Neural crest cell (in vitro differentiated cells): Measurements from ENCODE around the gene CLSTN1. TPM values are rescaled to one million over a fixed set of nuclear protein-coding genes. Genes with fewer than 3 reads are reported as not detected.

Source experiments
- DNase-seq: peaks from one replicate; pipeline ENCODE4 v3.0.0; 2021; ENCODE audit warnings: low read depth, mixed read lengths, low spot score
- H3K27ac Mint-ChIP-seq: one replicate; pipeline ENCODE4 v1.8.0; 2021; ENCODE audit warnings: mild to moderate bottlenecking, mixed read lengths; ENCODE audit not compliant: unreplicated experiment
- H3K27me3 Mint-ChIP-seq: 2 replicates; pipeline ENCODE4 v1.8.0; 2021; ENCODE audit warnings: low read depth, mild to moderate bottlenecking, mixed read lengths
- H3K36me3 Mint-ChIP-seq: 2 replicates; pipeline ENCODE4 v1.8.0; 2021; ENCODE audit warnings: low read depth, mild to moderate bottlenecking, mixed read lengths
- H3K4me1 Mint-ChIP-seq: 2 replicates; pipeline ENCODE4 v1.8.0; 2021; ENCODE audit warnings: mixed read lengths
- H3K4me3 Mint-ChIP-seq: one replicate; pipeline ENCODE4 v1.8.0; 2021; ENCODE audit warnings: mild to moderate bottlenecking, mixed read lengths
- H3K9me3 Mint-ChIP-seq: 2 replicates; pipeline ENCODE4 v1.8.0; 2021; ENCODE audit warnings: mixed read lengths
- CTCF ChIP-seq: fragments of 200-600 bp; sonication (generic); conservative IDR thresholded peaks from 2 replicates; pipeline ENCODE4 v1.5.0; 2021; ENCODE audit warnings: antibody characterized with exemption, mild to moderate bottlenecking
- total RNA-seq: library from RNA; stranded (reverse); gene quantifications from 2 replicates; pipeline ENCODE4 v1.2.1, GENCODE V29; 2021

Gene CLSTN1
- total RNA-seq, 1 donor from 2014 or later: 136 TPM

DNA sequence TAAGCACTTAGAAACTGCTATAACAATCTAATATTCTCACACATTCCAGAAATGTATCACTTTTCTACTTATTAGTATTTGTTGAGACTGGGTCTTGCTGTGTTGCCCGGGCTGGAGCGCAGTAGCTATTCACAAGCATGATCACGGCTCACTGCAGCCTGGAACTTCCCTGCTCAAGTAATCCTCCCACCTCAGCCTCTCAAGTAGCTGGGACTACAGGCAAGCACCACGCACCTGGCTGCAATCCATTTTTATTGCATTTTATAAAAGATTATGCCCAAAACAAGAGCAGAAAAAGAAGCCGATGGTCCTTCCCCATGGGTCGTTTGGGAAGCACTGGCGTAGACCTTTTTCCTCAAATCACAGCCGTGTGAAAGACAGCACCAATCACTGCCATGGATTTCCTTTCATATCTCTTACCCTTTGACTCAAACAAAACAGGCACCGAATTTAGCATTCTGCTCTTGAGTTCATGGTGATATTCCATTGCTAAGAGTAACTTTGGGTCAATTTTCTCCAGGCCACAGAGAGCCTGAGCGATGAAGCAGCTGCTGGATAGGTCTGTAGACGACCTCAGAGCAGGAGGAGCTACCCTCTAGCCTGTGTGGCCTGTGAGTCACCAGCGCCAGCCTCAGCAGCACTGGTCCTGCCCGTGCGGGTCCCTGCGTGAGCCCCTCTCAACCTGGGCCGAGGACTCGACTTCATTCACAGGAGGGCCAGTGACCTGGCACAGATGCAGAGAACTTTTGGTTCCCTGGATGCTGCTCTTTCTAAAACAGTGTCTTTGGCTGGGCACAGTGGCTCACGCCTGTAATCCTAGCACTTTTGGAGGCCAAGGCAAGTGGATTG is 91.4 kb downstream of the CLSTN1 start:
- DNase-seq: no peak
- Mint-ChIP-seq H3K27ac (no peak overlapping the region), H3K36me3 (peaks cover 27% of the 10 kb centered on the region), H3K4me3 (no peak overlapping the region), H3K9me3 (no peaks in the 10 kb centered on the region), H3K27me3 (no peaks in the 10 kb centered on the region), H3K4me1 (peaks cover 3% of the 10 kb centered on the region)
- no peak for TF ChIP-seq CTCF

DNA sequence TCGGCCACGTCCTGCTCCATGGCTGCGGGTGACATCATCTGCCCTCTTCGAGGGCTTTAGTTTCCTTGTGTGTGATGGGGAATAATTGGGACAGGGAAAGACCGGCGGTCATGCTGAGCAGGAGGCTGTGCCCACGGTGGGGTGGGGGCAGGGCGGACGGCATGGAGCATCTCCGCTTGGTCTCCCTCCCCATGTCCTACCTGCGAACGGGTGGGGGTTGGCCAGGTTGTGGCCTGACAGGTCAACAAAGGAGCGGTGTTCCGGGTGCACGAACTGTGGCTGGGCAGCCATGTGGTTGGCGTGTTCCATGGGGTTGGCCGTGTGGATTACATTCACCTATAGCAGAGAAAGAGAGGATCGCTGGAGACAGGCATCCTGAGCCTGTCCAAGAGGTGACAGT is 92.2 kb downstream of the CLSTN1 start:
- Mint-ChIP-seq H3K27ac (no peak overlapping the region), H3K36me3 (peaks cover 24% of the 10 kb centered on the region), H3K4me1 (no peaks in the 10 kb centered on the region)

GRCh38 chr1:9731051-9731537 is 92.7 kb downstream of the CLSTN1 start:
- H3K27ac Mint-ChIP-seq: no peak overlapping the region
- no peak overlapping the region for H3K4me3 Mint-ChIP-seq
- H3K9me3 Mint-ChIP-seq: no peaks in the 10 kb centered on the region
- no peak for DNase-seq
- H3K36me3 Mint-ChIP-seq: peaks cover 24% of the 10 kb centered on the region
- TF ChIP-seq CTCF: no peak
- no peaks in the 10 kb centered on the region for H3K4me1 Mint-ChIP-seq
- H3K27me3 Mint-ChIP-seq: no peaks in the 10 kb centered on the region

More for the DNA sequence above, 92.2 kb downstream of the CLSTN1 start:
- DNase-seq: no peak
- Mint-ChIP-seq H3K9me3 (no peaks in the 10 kb centered on the region), H3K4me3 (no peak overlapping the region), H3K27me3 (no peaks in the 10 kb centered on the region)
- TF ChIP-seq CTCF: no peak

DNA sequence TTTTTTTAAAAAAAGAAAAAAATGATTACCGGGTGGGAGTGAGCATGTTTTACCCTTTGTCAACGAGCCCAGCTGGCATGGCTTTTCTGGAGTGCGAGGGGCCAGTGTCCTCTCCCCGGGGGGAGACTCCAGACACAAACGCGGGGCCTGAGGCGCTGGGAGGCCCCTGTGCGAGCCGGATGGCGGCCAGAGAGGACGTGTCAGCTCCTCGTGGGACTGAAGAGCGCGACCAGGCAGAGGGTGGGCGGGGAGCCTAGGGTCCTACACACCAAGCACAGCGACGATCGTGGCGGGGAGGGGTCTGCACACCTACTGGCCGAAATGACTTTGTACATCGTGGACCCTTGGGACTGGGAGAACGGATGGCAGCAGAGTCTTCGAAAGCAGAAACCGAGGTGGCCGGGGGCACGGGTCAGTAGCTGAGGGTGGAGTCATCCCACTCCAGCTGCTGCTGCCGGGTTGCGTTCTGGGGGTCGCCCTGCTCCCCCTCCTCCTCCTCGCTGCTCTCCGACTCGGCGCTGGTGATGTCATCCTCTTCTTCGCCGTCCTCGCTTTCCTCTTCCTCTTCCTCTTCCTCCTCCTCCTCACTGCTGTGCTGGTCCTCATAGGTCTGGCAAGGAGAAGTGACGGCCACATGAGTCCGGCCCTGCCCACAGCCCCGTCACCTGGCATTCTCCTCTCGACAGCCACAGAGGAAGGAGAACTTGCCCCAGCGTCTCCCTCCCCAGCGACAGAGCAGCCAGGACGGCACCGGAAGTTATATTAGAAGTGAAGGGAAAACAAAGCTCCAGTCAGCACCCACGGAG is 93.5 kb downstream of the CLSTN1 start:
- H3K27me3 Mint-ChIP-seq: no peaks in the 10 kb centered on the region
- no peaks in the 10 kb centered on the region for H3K4me1 Mint-ChIP-seq
- no peak for TF ChIP-seq CTCF
- H3K9me3 Mint-ChIP-seq: no peaks in the 10 kb centered on the region
- no peak for DNase-seq
- peaks cover 24% of the 10 kb centered on the region for H3K36me3 Mint-ChIP-seq
- H3K27ac Mint-ChIP-seq: peak overlapping the region; percentile 78
- H3K4me3 Mint-ChIP-seq: no peak overlapping the region

- Mint-ChIP-seq H3K36me3 (peaks cover 24% of the 10 kb centered on the region), H3K9me3 (no peaks in the 10 kb centered on the region), H3K4me3 (no peak overlapping the region), H3K4me1 (peaks cover 3% of the 10 kb centered on the region), H3K27ac (no peak overlapping the region), H3K27me3 (no peaks in the 10 kb centered on the region)
- TF ChIP-seq CTCF: no peak
- no peak for DNase-seq
Observed at GRCh38 chr1:9729523-9729922, 94.2 kb downstream of the CLSTN1 start.
